ENCODE measurements around the gene CAMTA1. TPM values are rescaled to one million over a fixed set of nuclear protein-coding genes. Genes with fewer than 3 reads are reported as not detected.

The CAMTA1 gene
- total RNA-seq, 1 experiment from 2014 or later, result 50.3 TPM

DNA sequence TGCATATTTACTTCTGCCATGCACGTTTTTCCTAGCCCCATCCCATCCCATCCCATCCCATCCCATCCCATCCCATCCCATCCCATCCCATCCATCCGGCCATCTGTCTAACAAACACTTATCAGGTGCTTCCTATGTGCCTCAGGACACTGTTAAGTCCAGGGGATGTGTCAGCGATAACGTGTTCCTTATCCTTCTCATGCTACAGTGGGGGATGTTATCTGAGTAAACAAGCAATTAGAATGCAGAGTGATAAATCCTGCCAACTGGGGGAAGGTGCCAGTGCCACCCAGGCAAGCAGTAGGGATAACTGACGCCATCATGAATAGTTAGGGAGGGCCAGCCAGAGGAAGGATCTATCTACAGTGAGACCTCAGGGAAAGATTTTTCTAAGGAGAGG is 304.2 kb downstream of the CAMTA1 start:
- no peak overlapping the region for H3K27ac Mint-ChIP-seq (ENCODE audit: unreplicated experiment)
- H3K4me3 Mint-ChIP-seq (ENCODE audit: low read depth, unreplicated experiment), result no peak overlapping the region
- H3K27me3 Mint-ChIP-seq (ENCODE audit: unreplicated experiment), result peaks cover 53% of the 10 kb centered on the region

DNA sequence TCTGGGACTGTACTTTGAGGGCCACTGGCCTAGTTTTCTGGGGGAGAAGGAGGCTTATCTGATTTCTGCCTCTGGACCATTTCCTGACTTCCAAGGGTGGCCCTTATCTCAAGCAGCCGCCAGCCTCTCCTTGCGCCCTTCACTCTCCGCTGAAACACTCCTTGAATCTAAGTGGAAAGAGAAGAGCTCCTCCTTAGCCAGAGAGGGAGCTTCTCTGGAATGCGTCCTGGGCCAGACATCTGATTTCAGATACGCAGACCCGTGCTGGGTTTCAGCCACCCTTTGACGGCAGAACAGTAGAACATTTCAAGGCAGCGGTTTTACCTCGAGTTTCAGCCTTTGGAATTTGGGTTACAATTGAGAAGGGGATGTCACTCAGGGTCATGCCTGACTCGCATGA is 308.0 kb downstream of the CAMTA1 start:
- peaks cover 63% of the 10 kb centered on the region for H3K27me3 Mint-ChIP-seq (ENCODE audit: unreplicated experiment)
- intact Hi-C loops (cut with micrococcal nuclease; ENCODE audit: unreplicated experiment), result no loop called here
- H3K27ac Mint-ChIP-seq (ENCODE audit: unreplicated experiment), result no peak overlapping the region
- no TSS peak for BruUV-seq (replicated peaks)
- H3K4me3 Mint-ChIP-seq (ENCODE audit: low read depth, unreplicated experiment), result no peak overlapping the region
- CTCF ChIA-PET, result no interaction called here
- no peaks in the 10 kb centered on the region for H3K36me3 Mint-ChIP-seq (ENCODE audit: insufficient read depth, unreplicated experiment)
- no peaks in the 10 kb centered on the region for H3K9me3 Mint-ChIP-seq (ENCODE audit: low read depth, unreplicated experiment)
- TF ChIP-seq, protein P1, sequence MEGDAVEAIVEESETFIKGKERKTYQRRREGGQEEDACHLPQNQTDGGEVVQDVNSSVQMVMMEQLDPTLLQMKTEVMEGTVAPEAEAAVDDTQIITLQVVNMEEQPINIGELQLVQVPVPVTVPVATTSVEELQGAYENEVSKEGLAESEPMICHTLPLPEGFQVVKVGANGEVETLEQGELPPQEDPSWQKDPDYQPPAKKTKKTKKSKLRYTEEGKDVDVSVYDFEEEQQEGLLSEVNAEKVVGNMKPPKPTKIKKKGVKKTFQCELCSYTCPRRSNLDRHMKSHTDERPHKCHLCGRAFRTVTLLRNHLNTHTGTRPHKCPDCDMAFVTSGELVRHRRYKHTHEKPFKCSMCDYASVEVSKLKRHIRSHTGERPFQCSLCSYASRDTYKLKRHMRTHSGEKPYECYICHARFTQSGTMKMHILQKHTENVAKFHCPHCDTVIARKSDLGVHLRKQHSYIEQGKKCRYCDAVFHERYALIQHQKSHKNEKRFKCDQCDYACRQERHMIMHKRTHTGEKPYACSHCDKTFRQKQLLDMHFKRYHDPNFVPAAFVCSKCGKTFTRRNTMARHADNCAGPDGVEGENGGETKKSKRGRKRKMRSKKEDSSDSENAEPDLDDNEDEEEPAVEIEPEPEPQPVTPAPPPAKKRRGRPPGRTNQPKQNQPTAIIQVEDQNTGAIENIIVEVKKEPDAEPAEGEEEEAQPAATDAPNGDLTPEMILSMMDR (IDR thresholded peaks at IDR 0.05; ENCODE audit: unreplicated experiment), result no peak
- no peaks in the 10 kb centered on the region for H3K4me1 Mint-ChIP-seq (ENCODE audit: low read depth, unreplicated experiment)
- DNase-seq, result no peak

More for the DNA sequence above, 304.2 kb downstream of the CAMTA1 start:
- no peaks in the 10 kb centered on the region for H3K4me1 Mint-ChIP-seq (ENCODE audit: low read depth, unreplicated experiment)
- BruUV-seq (replicated peaks), result no TSS peak
- no peak for DNase-seq
- H3K9me3 Mint-ChIP-seq (ENCODE audit: low read depth, unreplicated experiment), result no peaks in the 10 kb centered on the region
- intact Hi-C loops (cut with micrococcal nuclease; ENCODE audit: unreplicated experiment), result no loop called here
- TF ChIP-seq, protein P1 (IDR thresholded peaks at IDR 0.05; ENCODE audit: unreplicated experiment), result no peak
- no peaks in the 10 kb centered on the region for H3K36me3 Mint-ChIP-seq (ENCODE audit: insufficient read depth, unreplicated experiment)
- CTCF ChIA-PET, result no interaction called here

DNA sequence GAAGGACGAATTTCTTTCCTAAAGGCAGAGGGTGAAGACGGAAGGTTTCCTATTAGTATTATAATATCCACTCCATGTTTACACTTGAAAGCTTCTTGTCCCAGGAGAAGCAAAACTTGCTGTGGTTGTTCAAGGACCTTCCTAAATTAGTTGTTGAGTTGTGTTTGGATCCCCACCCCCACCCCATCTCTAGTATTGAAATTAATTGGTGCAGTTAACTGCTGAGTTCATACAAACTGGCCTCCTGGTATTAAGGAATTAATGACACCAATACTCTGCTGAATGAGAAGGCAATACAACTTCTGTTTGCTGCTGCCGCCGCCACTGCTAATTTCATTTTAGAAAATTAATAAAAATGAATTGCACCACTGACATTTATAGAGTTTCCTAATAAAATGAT is 308.8 kb downstream of the CAMTA1 start:
- CTCF ChIA-PET, result interaction anchor here (0.5 kb wide), 1 partner anchor 41 kb away, joined by 3 read pairs; no protein-coding TSS in a partner anchor
- intact Hi-C loops (cut with micrococcal nuclease; ENCODE audit: unreplicated experiment), result no loop called here
- Mint-ChIP-seq H3K36me3 (ENCODE audit: insufficient read depth, unreplicated experiment) (no peaks in the 10 kb centered on the region), H3K27me3 (ENCODE audit: unreplicated experiment) (peaks cover 63% of the 10 kb centered on the region), H3K27ac (ENCODE audit: unreplicated experiment) (no peak overlapping the region), H3K9me3 (ENCODE audit: low read depth, unreplicated experiment) (no peaks in the 10 kb centered on the region), H3K4me1 (ENCODE audit: low read depth, unreplicated experiment) (no peaks in the 10 kb centered on the region), H3K4me3 (ENCODE audit: low read depth, unreplicated experiment) (no peak overlapping the region)
- BruUV-seq (replicated peaks), result no TSS peak
- TF ChIP-seq, protein P1 (IDR thresholded peaks at IDR 0.05; ENCODE audit: unreplicated experiment), result no peak
- DNase-seq, result no peak

GRCh38 chr1:7094509-7094908 is 309.3 kb downstream of the CAMTA1 start:
- BruUV-seq (replicated peaks), result no TSS peak
- no peak overlapping the region for H3K4me3 Mint-ChIP-seq (ENCODE audit: low read depth, unreplicated experiment)

More at GRCh38 chr1:7094509-7094908, 309.3 kb downstream of the CAMTA1 start:
- TF ChIP-seq, protein P1 (IDR thresholded peaks at IDR 0.05; ENCODE audit: unreplicated experiment), result no peak
- no peaks in the 10 kb centered on the region for H3K4me1 Mint-ChIP-seq (ENCODE audit: low read depth, unreplicated experiment)
- no peaks in the 10 kb centered on the region for H3K36me3 Mint-ChIP-seq (ENCODE audit: insufficient read depth, unreplicated experiment)
- H3K9me3 Mint-ChIP-seq (ENCODE audit: low read depth, unreplicated experiment), result no peaks in the 10 kb centered on the region
- no peak for DNase-seq
- peaks cover 63% of the 10 kb centered on the region for H3K27me3 Mint-ChIP-seq (ENCODE audit: unreplicated experiment)
- no peak overlapping the region for H3K27ac Mint-ChIP-seq (ENCODE audit: unreplicated experiment)
- CTCF ChIA-PET, result interaction anchor here (0.5 kb wide), 1 partner anchor 42 kb away, joined by 3 read pairs; no protein-coding TSS in a partner anchor
- intact Hi-C loops (cut with micrococcal nuclease; ENCODE audit: unreplicated experiment), result no loop called here
